Choroid plexus epithelial cell (primary cell): Measurements from ENCODE around the gene CMTM8.
A peak's percentile ranks its signal among the peaks of the same experiment; 100 is the strongest.
"Not testable (repeated sequence)": the region's sequence is repeated elsewhere in the genome, so short reads cannot be mapped to it uniquely, and the experiment has no call there.

Experiments
- DNase-seq: peaks from one replicate; pipeline ENCODE4 v3.0.0-alpha.2; 2010; ENCODE audit warnings: low read depth
- H3K4me3 ChIP-seq: 2 replicates; pipeline ENCODE4 v1.5.1; 2011; ENCODE audit warnings: low read depth, mild to moderate bottlenecking, control low read depth, low read length, moderate library complexity
- TF ChIP-seq, protein P1 (sequence below): conservative IDR thresholded peaks from 2 replicates; pipeline ENCODE4 v1.5.1; 2011; ENCODE audit warnings: low read depth, mild to moderate bottlenecking, control low read depth, inconsistent platforms, low read length, moderate library complexity

Gene CMTM8

GRCh38 chr3:32216172-32216783, 22.2 kb upstream of the CMTM8 start:
- H3K4me3 ChIP-seq = no peak overlapping the region
- TF ChIP-seq, protein P1, sequence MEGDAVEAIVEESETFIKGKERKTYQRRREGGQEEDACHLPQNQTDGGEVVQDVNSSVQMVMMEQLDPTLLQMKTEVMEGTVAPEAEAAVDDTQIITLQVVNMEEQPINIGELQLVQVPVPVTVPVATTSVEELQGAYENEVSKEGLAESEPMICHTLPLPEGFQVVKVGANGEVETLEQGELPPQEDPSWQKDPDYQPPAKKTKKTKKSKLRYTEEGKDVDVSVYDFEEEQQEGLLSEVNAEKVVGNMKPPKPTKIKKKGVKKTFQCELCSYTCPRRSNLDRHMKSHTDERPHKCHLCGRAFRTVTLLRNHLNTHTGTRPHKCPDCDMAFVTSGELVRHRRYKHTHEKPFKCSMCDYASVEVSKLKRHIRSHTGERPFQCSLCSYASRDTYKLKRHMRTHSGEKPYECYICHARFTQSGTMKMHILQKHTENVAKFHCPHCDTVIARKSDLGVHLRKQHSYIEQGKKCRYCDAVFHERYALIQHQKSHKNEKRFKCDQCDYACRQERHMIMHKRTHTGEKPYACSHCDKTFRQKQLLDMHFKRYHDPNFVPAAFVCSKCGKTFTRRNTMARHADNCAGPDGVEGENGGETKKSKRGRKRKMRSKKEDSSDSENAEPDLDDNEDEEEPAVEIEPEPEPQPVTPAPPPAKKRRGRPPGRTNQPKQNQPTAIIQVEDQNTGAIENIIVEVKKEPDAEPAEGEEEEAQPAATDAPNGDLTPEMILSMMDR = no peak
- no peak for DNase-seq

GRCh38 chr3:32217339-32217738, 21.1 kb upstream of the CMTM8 start:
- TF ChIP-seq, protein P1 = no peak
- no peak overlapping the region for H3K4me3 ChIP-seq
- no peak for DNase-seq

GRCh38 chr3:32219537-32219936, 18.9 kb upstream of the CMTM8 start:
- H3K4me3 ChIP-seq = no peak overlapping the region
- TF ChIP-seq, protein P1 = no peak
- no peak for DNase-seq

DNA sequence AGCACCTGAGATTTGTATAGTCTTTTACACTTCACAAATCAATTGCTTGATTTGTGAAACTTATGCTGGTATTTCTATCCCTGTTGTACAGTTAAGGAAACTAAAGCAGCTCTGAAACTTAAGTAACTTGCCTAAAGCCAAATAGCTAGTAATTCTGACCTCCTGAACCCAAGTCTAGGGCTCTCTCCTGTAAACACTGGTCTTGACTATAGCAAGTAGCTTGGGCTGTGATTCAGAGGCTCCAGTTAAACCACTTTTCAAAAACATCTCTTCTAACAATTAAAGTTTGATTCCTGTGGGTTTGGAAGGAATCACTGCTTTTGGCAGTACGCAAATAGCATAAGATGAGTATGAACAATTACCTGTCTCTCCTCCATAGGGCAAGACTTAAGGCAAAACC, 18.5 kb upstream of the CMTM8 start:
- DNase-seq = peak; percentile 79
- H3K4me3 ChIP-seq = no peak overlapping the region
- TF ChIP-seq, protein P1 = no peak

DNA sequence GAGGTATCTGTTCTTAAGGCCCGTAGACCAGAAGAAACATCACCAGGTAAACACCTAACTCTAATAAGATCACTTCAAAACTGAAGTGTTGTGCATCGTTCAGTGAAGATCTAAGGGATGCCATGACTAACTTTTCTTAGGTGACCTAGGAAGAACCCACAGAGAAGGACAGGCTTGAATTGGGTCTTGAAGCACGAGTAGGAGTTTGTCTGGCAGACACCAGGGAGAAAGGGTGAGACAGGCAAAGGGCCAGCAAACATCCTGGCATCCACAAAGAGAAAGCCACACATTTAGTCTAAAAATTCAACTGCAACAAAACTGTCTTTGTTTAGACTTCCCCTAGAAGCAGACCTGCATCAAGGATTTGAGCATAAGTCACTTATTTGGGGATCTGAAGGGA, 15.5 kb upstream of the CMTM8 start:
- no peak overlapping the region for H3K4me3 ChIP-seq
- no peak for DNase-seq
- TF ChIP-seq, protein P1 = no peak

DNA sequence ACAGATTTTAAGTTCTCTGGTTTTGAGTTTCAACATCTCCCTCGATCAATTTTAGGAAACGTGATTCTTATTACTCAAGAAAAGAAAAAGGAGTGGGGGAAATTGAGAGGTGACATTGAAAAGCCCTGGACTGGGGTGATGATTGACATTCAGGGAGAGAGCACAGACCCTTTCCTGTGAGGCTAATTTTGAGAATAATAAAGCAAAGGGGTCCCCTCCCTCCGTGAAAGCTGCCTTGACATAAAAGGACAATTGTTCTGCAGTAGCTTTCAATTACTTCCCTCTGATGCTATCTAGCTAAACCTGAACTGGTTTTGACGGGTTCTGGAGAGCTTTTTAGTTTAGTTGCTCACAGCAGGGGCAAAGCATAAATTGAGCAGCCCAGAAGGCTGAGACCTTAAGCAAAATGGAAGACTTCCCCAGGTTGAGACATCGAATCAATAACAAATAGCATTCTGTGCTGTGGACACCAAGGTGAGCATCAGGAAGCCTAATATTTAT, 14.4 kb upstream of the CMTM8 start:
- H3K4me3 ChIP-seq = no peak overlapping the region
- DNase-seq = no peak
- TF ChIP-seq, protein P1 = no peak

DNA sequence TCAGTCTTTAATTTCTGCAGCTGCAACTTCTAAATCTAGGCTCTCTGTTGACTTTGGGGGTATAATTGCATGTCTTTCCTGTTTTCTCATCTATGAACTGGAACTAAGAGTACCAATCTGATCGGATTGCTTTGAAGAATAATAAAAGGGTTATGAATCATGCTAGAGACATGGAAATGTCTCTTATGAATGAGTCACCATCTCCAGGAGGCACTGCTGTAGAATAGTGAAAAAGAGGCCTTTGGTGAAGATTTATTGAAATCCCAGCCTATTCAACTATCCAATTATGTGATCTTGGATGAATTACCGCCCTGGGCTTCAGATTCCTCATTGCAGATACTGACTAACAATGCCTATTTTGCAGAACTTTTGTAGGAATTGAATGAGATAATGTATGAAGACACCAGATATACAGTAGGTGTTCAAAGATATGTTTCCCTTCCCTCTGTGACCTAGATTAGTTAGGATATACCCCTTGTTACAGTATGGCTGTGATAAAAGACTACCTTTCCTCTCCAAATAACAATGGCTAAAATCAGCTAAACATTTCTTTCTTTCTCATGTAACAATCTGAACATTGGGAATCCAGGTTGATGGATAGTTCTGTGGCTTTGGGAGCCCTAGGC, 11.5 kb upstream of the CMTM8 start:
- H3K4me3 ChIP-seq = no peak overlapping the region
- DNase-seq = peak; percentile 80
- TF ChIP-seq, protein P1 = no peak

DNA sequence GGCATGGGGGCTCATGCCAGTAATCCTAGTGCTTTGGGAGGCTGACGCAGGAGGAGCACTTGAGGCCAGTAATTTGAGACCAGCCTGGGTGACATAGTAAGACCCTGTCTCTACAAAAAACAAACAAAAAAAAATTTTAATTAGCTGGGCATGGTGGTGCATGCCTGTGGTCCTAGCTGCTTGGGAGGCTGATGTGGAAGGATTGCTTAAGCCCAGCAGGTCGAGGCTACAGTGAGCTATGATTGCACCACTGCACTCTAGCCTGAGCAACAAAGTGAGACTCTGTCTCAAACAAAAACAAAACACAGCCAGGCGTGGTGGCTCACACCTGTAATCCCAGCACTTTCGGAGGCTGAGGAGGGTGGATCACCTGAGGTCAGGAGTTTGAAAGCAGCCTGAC, 9.7 kb upstream of the CMTM8 start:
- DNase-seq, H3K4me3 ChIP-seq: not testable (repeated sequence)
